Iris pigment epithelial cell (primary cell): ENCODE results near the gene PRDX5.

ENCODE experiments used
- DNase-seq: peaks from one replicate; pipeline ENCODE4 v3.0.0-alpha.2; 2011; ENCODE audit warnings: low read depth

Gene PRDX5

GRCh38 chr11:64317961-64318765 lies at the start of gene PRDX5:
PRDX5 (plus strand) TSS chr11:64318121; CDS start chr11:64318216, 95 bp downstream.
- DNase-seq, result peak; percentile 94

GRCh38 chr11:64268893-64269539 lies 48.9 kb upstream of the PRDX5 start:
- peak; percentile 58 for DNase-seq

- DNase-seq, result peak; percentile 100
These were observed 48.2 kb upstream of the PRDX5 start for GRCh38 chr11:64269540-64270220.

GRCh38 chr11:64275031-64275800 lies 42.7 kb upstream of the PRDX5 start:
- no peak for DNase-seq

GRCh38 chr11:64275841-64276240 lies 42.1 kb upstream of the PRDX5 start:
- DNase-seq, result no peak

GRCh38 chr11:64276653-64277431 lies 41.1 kb upstream of the PRDX5 start:
- DNase-seq, result no peak

- DNase-seq, result no peak
These were observed 39.2 kb upstream of the PRDX5 start for GRCh38 chr11:64278576-64279190.

- DNase-seq, result no peak
These were observed 35.8 kb upstream of the PRDX5 start for GRCh38 chr11:64281957-64282770.

- DNase-seq, result no peak
These were observed 34.8 kb upstream of the PRDX5 start for GRCh38 chr11:64283092-64283491.

- peak; percentile 92 for DNase-seq
These were observed 33.6 kb upstream of the PRDX5 start, which contains the start of gene BAD for GRCh38 chr11:64284048-64284961. BAD (minus strand) TSS chr11:64284665; CDS start chr11:64284368, 297 bp downstream.

- peak; percentile 63 for DNase-seq
These were observed 32.7 kb upstream of the PRDX5 start, which contains the start of gene GPR137 for GRCh38 chr11:64284962-64285884. GPR137 (plus strand) TSS chr11:64285848; CDS start chr11:64286525, 677 bp downstream.

GRCh38 chr11:64285885-64286800 lies 31.8 kb upstream of the PRDX5 start:
- no peak for DNase-seq

- no peak for DNase-seq
These were observed 31.1 kb upstream of the PRDX5 start for GRCh38 chr11:64286801-64287159.

GRCh38 chr11:64287676-64288352 lies 30.1 kb upstream of the PRDX5 start:
- no peak for DNase-seq

- DNase-seq, result no peak
These were observed 29.6 kb upstream of the PRDX5 start for GRCh38 chr11:64288353-64288750.

GRCh38 chr11:64289002-64289564 lies 28.8 kb upstream of the PRDX5 start:
- DNase-seq, result no peak
